Subcutaneous abdominal adipose tissue (tissue), 5 donors: ENCODE measurements around the gene ABHD1.

ENCODE experiments used
- H3K27ac ChIP-seq: one replicate; pipeline ENCODE4 v1.7.0; 2013; ENCODE audit warnings: low read depth, mild to moderate bottlenecking, inconsistent platforms, low read length, moderate library complexity
- H3K27me3 ChIP-seq, 5 donors: one replicate each; pipeline ENCODE4 v1.7.0; 2013; ENCODE audit warnings: low read length in 5 of 5, inconsistent platforms in 1 of 5; ENCODE audit not compliant: control insufficient read depth in 5 of 5, insufficient read depth in 4 of 5
- H3K36me3 ChIP-seq, 5 donors: one replicate each; pipeline ENCODE4 v1.7.0; 2013; ENCODE audit warnings: low read length in 5 of 5; ENCODE audit not compliant: control insufficient read depth in 5 of 5, insufficient read depth in 5 of 5
- H3K4me1 ChIP-seq, 5 donors: one replicate each; pipeline ENCODE4 v1.7.0; 2013; ENCODE audit warnings: low read length in 5 of 5, mild to moderate bottlenecking in 3 of 5, moderate library complexity in 1 of 5; ENCODE audit not compliant: control insufficient read depth in 5 of 5, insufficient read depth in 5 of 5
- H3K4me3 ChIP-seq, 5 donors: one replicate each; pipeline ENCODE4 v1.7.0; 2013; ENCODE audit warnings: low read length in 5 of 5, low read depth in 1 of 5
- H3K9ac ChIP-seq, 5 donors: one replicate each; pipeline ENCODE4 v1.7.0; 2013; ENCODE audit warnings: low read length in 5 of 5, mild to moderate bottlenecking in 4 of 5, moderate library complexity in 3 of 5
- H3K9me3 ChIP-seq, 5 donors: one replicate each; pipeline ENCODE4 v1.7.0; 2013; ENCODE audit warnings: low read length in 5 of 5; ENCODE audit not compliant: control insufficient read depth in 5 of 5
- donor health status: healthy.
- donor health status: healthy.
- donor health status: healthy.
- donor health status: healthy.
- donor health status: healthy.

The ABHD1 gene

DNA sequence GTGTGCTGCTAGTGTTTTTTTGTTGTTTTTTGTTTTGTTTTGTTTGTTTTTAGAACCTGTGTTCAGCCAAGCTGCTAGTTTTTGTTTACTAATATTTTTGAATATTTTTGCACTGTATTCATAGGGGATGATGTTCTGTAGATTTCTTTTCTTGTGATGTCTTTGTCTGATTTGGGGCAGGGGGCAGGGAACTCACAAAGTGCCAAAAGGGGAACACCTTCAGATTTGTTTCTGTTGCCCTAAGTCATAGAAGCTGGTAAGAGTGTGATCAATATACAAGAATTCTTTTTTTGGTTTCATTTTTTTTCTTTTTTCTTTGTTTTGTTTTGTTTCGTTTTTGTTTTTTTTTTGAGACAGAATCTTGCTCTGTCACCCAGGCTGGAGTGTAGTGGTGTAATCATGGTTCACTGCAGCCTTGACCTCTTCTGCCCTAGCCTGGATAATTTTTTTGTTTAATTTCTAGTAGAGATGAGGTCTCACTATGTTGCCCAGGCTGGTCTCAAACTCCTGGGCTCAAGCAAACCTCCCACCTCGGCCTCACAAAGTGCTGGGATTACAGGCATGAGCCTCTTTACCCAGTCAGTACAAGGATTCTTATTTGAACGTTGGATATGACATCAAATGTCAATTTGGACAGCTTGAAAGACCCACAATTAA is 55.9 kb downstream of the ABHD1 start:
- peak overlapping the region in 2 of 5 donors; percentile 19 to 79 for H3K9ac ChIP-seq
- peaks cover 5 to 59% (median 51%) of the 10 kb centered on the region in 5 donors for H3K4me1 ChIP-seq
- H3K4me3 ChIP-seq = no peak overlapping the region
- H3K27me3 ChIP-seq = peaks cover 0 to 3% (median 0%) of the 10 kb centered on the region in 5 donors
- no peaks in the 10 kb centered on the region for H3K36me3 ChIP-seq
- H3K9me3 ChIP-seq = no peaks in the 10 kb centered on the region
- peak overlapping the region; percentile 92 for H3K27ac ChIP-seq
